Thyroid gland (tissue), 4 donors: ENCODE measurements around the gene SMIM22.

Experiments
- POLR2A ChIP-seq, 2 donors: fragments of 450-650 bp; IDR thresholded peaks; one replicate each; pipeline ENCODE4 v1.6.1; 2017; ENCODE audit warnings: antibody characterized with exemption in 2 of 2, mild to moderate bottlenecking in 2 of 2, moderate library complexity in 1 of 2
- TF ChIP-seq, protein P1 (sequence below), 6 experiments: fragments of 200-600 bp in 3 of 6; fragments of 450-650 bp in 3 of 6; sonication (generic) in 3 of 6; IDR thresholded peaks; one replicate each; pipeline ENCODE4 v1.5.1; 2016 to 2019; ENCODE audit warnings: antibody characterized with exemption in 6 of 6, mild to moderate bottlenecking in 2 of 6, inconsistent platforms in 1 of 6, moderate library complexity in 1 of 6

DNA sequence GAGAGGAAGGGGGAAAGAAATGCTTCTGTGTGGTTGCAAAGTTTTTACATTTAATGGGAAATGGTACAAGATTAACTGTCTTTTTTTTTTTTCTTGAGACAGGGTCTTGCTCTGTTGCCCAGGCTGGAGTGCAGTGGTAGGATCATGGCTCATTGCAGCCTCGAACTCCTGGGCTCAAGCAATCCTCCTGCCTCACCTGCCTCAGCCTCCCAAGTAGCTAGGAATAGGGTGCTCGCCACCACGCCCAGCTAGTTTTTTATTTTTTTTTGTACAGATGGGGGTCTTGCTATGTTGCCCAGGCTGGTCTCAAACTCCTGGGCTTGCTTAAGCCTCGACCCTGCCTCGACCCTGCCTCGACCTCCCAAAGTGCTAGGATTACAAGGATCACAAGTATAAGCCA is 11.1 kb downstream of the SMIM22 start:
- TF ChIP-seq, protein P1, sequence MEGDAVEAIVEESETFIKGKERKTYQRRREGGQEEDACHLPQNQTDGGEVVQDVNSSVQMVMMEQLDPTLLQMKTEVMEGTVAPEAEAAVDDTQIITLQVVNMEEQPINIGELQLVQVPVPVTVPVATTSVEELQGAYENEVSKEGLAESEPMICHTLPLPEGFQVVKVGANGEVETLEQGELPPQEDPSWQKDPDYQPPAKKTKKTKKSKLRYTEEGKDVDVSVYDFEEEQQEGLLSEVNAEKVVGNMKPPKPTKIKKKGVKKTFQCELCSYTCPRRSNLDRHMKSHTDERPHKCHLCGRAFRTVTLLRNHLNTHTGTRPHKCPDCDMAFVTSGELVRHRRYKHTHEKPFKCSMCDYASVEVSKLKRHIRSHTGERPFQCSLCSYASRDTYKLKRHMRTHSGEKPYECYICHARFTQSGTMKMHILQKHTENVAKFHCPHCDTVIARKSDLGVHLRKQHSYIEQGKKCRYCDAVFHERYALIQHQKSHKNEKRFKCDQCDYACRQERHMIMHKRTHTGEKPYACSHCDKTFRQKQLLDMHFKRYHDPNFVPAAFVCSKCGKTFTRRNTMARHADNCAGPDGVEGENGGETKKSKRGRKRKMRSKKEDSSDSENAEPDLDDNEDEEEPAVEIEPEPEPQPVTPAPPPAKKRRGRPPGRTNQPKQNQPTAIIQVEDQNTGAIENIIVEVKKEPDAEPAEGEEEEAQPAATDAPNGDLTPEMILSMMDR (IDR thresholded peaks at IDR 0.05) = no peak
- TF ChIP-seq POLR2A (IDR thresholded peaks at IDR 0.05) = no peak
